ENCODE measurements around the gene DOK7. TPM values are rescaled to one million over a fixed set of nuclear protein-coding genes. Genes with fewer than 3 reads are reported as not detected.
A peak's percentile ranks its signal among the peaks of the same experiment; 100 is the strongest.

Gene DOK7
- total and polyA plus RNA-seq, 3 donors from 2014 or later = 9.3 to 29.5 (median 22.9) TPM

DNA sequence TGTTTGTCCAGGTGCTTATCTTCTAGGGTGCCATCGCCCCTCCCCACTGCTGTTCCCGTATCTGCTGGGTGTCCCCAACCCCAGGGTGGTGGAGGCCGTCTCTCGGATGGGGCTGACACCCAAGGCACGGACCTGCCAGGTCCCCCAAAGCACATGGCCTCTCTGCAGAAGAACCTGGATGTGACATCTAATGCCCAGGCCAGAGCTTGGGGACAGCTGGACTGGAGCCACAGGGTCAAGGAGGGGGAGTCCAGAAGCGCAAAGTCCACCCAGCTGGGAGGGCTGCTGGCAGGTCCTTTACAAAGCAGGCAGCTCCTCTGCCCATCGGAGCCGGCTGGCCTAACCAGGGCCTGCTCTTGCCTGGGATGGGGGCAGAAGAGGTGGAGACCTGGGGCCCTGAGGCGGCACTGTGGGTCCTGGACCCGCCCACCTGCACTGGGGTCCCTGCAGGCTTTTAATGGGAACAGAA is 751 bp upstream of the DOK7 start:
- Histone ChIP-seq H3K4me3 (no peak overlapping the region), H3K9me3 (no peaks in the 10 kb centered on the region), H3K27me3 (no peaks in the 10 kb centered on the region), H3K36me3 (ENCODE audit: low read depth, missing control alignments) (no peaks in the 10 kb centered on the region), H3K27ac (no peak overlapping the region), H3K4me1 (peaks cover 15% of the 10 kb centered on the region)
- intact Hi-C loops (cut with DNase I; ENCODE audit: low total_unique reads) = no loop called here
- DNase-seq = peak; percentile 40
- no peak for TF ChIP-seq POLR2A (IDR thresholded peaks at IDR 0.05)
- TF ChIP-seq, protein P1, sequence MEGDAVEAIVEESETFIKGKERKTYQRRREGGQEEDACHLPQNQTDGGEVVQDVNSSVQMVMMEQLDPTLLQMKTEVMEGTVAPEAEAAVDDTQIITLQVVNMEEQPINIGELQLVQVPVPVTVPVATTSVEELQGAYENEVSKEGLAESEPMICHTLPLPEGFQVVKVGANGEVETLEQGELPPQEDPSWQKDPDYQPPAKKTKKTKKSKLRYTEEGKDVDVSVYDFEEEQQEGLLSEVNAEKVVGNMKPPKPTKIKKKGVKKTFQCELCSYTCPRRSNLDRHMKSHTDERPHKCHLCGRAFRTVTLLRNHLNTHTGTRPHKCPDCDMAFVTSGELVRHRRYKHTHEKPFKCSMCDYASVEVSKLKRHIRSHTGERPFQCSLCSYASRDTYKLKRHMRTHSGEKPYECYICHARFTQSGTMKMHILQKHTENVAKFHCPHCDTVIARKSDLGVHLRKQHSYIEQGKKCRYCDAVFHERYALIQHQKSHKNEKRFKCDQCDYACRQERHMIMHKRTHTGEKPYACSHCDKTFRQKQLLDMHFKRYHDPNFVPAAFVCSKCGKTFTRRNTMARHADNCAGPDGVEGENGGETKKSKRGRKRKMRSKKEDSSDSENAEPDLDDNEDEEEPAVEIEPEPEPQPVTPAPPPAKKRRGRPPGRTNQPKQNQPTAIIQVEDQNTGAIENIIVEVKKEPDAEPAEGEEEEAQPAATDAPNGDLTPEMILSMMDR (IDR thresholded peaks at IDR 0.05) = no peak
- WGBS, 2 donors = 80 to 96% methylated on average over 4 to 10 of the region's 10 CpGs

DNA sequence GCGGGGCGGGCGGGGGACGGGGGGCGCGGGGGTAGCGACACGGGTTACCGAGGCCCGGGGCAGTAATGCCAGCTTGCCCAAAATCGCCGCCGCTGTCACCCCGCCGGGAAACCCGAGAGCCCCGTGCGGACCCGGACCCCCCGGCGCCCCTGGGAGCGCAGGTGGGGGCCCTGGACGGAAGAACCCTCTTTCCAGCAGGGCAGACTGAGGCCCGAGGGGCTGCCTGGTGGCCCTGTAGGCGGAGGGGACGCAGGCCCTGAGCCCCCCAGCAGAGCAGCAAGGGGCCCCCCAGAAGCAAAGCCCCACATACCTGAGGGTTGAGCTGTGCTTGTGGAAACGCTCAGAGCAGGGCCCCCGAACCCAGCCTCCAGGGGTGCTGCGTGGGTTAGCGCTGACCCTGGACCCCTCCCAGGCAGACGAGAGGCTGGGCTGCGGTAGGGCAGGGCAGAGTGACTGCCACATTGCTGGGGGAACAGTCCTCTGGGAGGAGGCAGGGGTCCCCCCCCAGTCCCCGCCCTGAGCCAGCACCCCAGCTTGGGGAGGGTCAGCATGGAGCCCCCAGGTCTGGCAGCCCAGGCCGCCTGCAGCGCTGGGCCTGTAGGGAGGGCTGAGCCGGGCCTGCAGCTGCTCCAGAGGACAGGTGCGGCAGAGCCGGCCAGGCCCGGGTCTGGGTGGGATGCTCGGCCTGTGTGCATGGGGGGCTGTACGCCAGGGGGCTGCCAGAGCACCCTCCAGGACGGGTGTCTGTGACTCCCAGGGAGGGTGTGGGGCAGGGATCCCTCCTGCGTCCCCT is 646 bp downstream of the DOK7 start:
- no peaks in the 10 kb centered on the region for H3K9me3 ChIP-seq
- TF ChIP-seq POLR2A (IDR thresholded peaks at IDR 0.05) = no peak
- H3K27ac ChIP-seq = no peak overlapping the region
- 37 to 50% methylated on average over 14 to 15 of the region's 43 CpGs for WGBS, 2 donors
- H3K4me1 ChIP-seq = peaks cover 18% of the 10 kb centered on the region
- H3K27me3 ChIP-seq = no peaks in the 10 kb centered on the region
- H3K4me3 ChIP-seq = peak overlapping the region; percentile 48 to 56
- no peaks in the 10 kb centered on the region for H3K36me3 ChIP-seq (ENCODE audit: low read depth, missing control alignments)
- intact Hi-C loops (cut with DNase I; ENCODE audit: low total_unique reads) = no loop called here
- no peak for DNase-seq

DNA sequence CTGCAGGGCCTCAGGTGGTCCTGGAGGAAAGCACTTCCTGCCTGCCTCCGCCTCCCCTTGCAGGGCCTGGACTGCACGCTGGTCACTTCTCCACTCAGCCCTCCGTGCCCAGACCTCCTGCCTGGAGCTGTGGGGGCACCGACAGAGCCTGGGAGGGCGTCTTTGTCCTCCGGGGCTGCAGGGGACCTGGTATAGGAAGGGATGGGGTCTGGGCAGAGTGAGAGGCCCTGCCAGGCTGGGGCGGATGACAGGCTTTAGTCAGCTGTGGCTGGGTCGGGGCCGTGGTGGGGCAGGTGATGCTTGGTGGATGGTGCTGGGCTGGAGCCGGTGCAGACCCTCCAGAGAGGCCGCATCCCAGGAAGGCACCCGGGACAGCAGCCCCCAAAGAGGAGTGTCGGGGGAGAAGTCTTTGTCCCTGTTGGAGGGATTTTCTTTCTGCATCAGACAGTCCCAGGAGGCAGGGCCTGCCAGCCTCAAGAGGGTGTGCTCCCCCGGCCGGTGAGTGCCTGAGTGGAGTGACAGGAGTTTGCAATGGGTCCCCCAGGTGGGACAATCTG is 1.3 kb downstream of the DOK7 start:
- Histone ChIP-seq H3K4me3 (peak overlapping the region in 1 of 2 donors; percentile 56), H3K27me3 (no peaks in the 10 kb centered on the region), H3K9me3 (no peaks in the 10 kb centered on the region), H3K4me1 (peaks cover 21% of the 10 kb centered on the region), H3K27ac (no peak overlapping the region), H3K36me3 (ENCODE audit: low read depth, missing control alignments) (no peaks in the 10 kb centered on the region)
- WGBS, 2 donors = 76 to 85% methylated on average over 11 to 15 of the region's 15 CpGs
- no peak for DNase-seq
- intact Hi-C loops (cut with DNase I; ENCODE audit: low total_unique reads) = no loop called here
- TF ChIP-seq, protein P1 (IDR thresholded peaks at IDR 0.05) = no peak
- no peak for TF ChIP-seq POLR2A (IDR thresholded peaks at IDR 0.05)

DNA sequence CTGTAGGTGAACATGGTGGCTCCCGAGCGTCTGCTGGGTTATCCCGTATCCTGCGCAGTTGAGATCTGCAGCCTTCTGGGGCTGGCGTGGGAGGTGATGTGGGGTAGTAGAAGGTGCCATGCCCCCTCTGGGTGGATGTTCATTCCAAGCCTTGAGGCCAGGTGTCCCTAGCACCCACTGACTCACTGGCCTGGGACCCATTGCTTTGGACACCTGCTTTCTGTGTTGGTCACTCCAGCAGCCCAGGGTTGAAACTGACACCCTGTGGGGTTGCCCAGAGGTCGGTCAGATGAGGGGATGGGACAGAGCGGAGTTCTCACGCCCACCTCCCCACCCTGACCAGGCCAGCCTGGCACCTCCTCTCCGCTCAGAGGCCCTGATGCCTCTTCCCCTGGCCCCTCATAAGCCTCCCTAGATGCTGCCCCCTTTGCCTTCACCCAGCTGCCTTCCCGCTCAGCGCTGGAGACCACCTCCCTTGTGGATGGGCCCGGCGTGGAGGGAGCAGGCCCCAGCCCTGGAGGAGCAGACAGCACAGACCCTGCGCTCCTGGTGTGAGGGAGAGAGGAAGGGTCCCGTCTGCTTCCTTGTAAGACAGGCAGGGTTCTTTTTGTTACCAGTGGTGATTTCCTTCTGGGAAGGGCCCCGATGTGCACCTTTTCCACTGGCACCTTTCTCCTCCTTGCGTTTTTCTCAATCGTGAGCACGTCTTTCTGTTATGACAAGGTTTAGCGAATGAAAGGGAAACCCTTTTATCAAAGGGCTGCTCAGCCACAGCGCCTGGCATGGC is 2.0 kb downstream of the DOK7 start:
- no peak for DNase-seq
- TF ChIP-seq, protein P1 (IDR thresholded peaks at IDR 0.05) = no peak
- Histone ChIP-seq H3K4me1 (peaks cover 21% of the 10 kb centered on the region), H3K36me3 (ENCODE audit: low read depth, missing control alignments) (no peaks in the 10 kb centered on the region), H3K9me3 (no peaks in the 10 kb centered on the region), H3K27me3 (no peaks in the 10 kb centered on the region), H3K4me3 (no peak overlapping the region), H3K27ac (no peak overlapping the region)
- 75 to 92% methylated on average over 9 to 21 of the region's 21 CpGs for WGBS, 2 donors
- intact Hi-C loops (cut with DNase I; ENCODE audit: low total_unique reads) = no loop called here

Measured in testis (tissue), 3 donors.